Karpas-422 (cell line): ENCODE results near the gene KRT37. TPM values are rescaled to one million over a fixed set of nuclear protein-coding genes. Genes with fewer than 3 reads are reported as not detected.

Experiments
- DNase-seq: peaks from one replicate; pipeline ENCODE4 v3.0.0-alpha.2; 2015
- H2AFZ ChIP-seq: fragments of 200-600 bp; sonication (generic); 2 replicates; pipeline ENCODE4 v1.6.1; 2014; ENCODE audit warnings: antibody characterized with exemption, low read length, mixed read lengths
- H3K27ac ChIP-seq: fragments of 200-600 bp; sonication (generic); 2 replicates; pipeline ENCODE4 v1.5.1; 2014; ENCODE audit warnings: mild to moderate bottlenecking, low read length, moderate library complexity
- H3K27me3 ChIP-seq: fragments of 200-600 bp; sonication (generic); 2 replicates; pipeline ENCODE4 v1.6.1; 2014; ENCODE audit warnings: low read length, mixed read lengths
- H3K36me3 ChIP-seq: fragments of 200-600 bp; sonication (generic); 2 replicates; pipeline ENCODE4 v1.6.1; 2014; ENCODE audit warnings: low read length, mixed read lengths; ENCODE audit not compliant: insufficient read depth
- H3K4me1 ChIP-seq: fragments of 200-600 bp; sonication (generic); 2 replicates; pipeline ENCODE4 v1.6.1; 2014; ENCODE audit warnings: mild to moderate bottlenecking, low read length, mixed read lengths
- H3K4me2 ChIP-seq: fragments of 200-600 bp; sonication (generic); 2 replicates; pipeline ENCODE4 v1.6.1; 2014; ENCODE audit warnings: low read length, low read depth, mild to moderate bottlenecking; ENCODE audit not compliant: poor library complexity, severe bottlenecking
- H3K4me3 ChIP-seq: fragments of 200-600 bp; sonication (generic); 2 replicates; pipeline ENCODE4 v1.5.1; 2014; ENCODE audit warnings: mild to moderate bottlenecking, antibody characterized with exemption, low read length, mixed read lengths
- H3K79me2 ChIP-seq: fragments of 200-600 bp; sonication (generic); 2 replicates; pipeline ENCODE4 v1.6.1; 2014; ENCODE audit warnings: mild to moderate bottlenecking, low read length, mixed read lengths
- H3K9ac ChIP-seq: fragments of 200-600 bp; sonication (generic); 2 replicates; pipeline ENCODE4 v1.6.0; 2014; ENCODE audit warnings: low read length
- H3K9me2 ChIP-seq: fragments of 200-600 bp; sonication (generic), shearing (Covaris generic); replicated peaks from 2 replicates; pipeline ENCODE4 v1.6.0; 2014; ENCODE audit warnings: mild to moderate bottlenecking, low read length, moderate library complexity; ENCODE audit not compliant: insufficient read depth
- H3K9me3 ChIP-seq: fragments of 300-700, 200-600 bp; sonication (generic); 2 replicates; pipeline ENCODE4 v1.6.1; 2014; ENCODE audit warnings: low read length, mixed read lengths
- H4K20me1 ChIP-seq: fragments of 200-600 bp; sonication (generic); 2 replicates; pipeline ENCODE4 v1.6.1; 2014; ENCODE audit warnings: mild to moderate bottlenecking, antibody characterized with exemption, low read length, low read depth; ENCODE audit not compliant: insufficient read depth
- total RNA-seq: library from RNA; depleted of rRNA; stranded (reverse); fragments of >200 nt; shearing (Covaris generic); gene quantifications from 2 replicates; pipeline ENCODE4 v1.2.3, GENCODE V29; 2014; ENCODE audit warnings: low replicate concordance

Gene KRT37
- total RNA-seq, 1 experiment from 2014 or later, result not detected

- H3K4me1 ChIP-seq, result no peaks in the 10 kb centered on the region
- H3K79me2 ChIP-seq, result no peaks in the 10 kb centered on the region
- H2AFZ ChIP-seq, result no peak overlapping the region
- H3K36me3 ChIP-seq, result no peaks in the 10 kb centered on the region
- H3K27ac ChIP-seq, result no peak overlapping the region
- H3K9me3 ChIP-seq, result no peaks in the 10 kb centered on the region
- H3K27me3 ChIP-seq, result no peaks in the 10 kb centered on the region
- H3K9me2 ChIP-seq, result no peaks in the 10 kb centered on the region
- no peak overlapping the region for H3K4me3 ChIP-seq
- DNase-seq, result no peak
- no peak overlapping the region for H3K4me2 ChIP-seq
- H4K20me1 ChIP-seq, result no peaks in the 10 kb centered on the region
- H3K9ac ChIP-seq, result no peak overlapping the region
Measured at GRCh38 chr17:41457676-41458075, 33.3 kb upstream of the KRT37 start.

- H3K9ac ChIP-seq, result no peak overlapping the region
- H3K36me3 ChIP-seq, result no peaks in the 10 kb centered on the region
- H3K4me2 ChIP-seq, result no peak overlapping the region
- H3K27me3 ChIP-seq, result no peaks in the 10 kb centered on the region
- H4K20me1 ChIP-seq, result no peaks in the 10 kb centered on the region
- no peaks in the 10 kb centered on the region for H3K9me3 ChIP-seq
- no peaks in the 10 kb centered on the region for H3K9me2 ChIP-seq
- no peak overlapping the region for H3K27ac ChIP-seq
- no peak overlapping the region for H2AFZ ChIP-seq
- DNase-seq, result no peak
- no peaks in the 10 kb centered on the region for H3K79me2 ChIP-seq
- no peak overlapping the region for H3K4me3 ChIP-seq
- H3K4me1 ChIP-seq, result no peaks in the 10 kb centered on the region
Measured at GRCh38 chr17:41456204-41456603, 31.8 kb upstream of the KRT37 start.

DNA sequence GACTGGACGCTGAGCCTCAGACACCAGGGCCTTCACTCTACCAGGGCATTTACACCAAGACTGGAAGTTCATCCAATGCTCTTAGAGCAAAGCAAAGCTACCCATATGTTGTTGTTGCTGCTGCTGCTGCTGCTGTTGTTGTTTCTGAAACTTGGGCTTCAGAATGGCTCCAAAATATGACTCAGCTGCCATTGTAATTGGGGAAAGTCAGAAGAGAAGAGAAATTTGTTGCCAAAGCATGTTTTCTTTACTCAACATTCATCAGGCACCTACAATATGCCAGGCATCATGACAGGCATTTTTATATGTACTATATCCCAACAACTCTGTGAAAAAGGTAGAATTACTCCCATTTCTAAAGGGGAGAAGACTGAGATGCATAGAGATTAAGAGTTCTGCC, 30.9 kb upstream of the KRT37 start:
- no peaks in the 10 kb centered on the region for H3K27me3 ChIP-seq
- H3K4me1 ChIP-seq, result no peaks in the 10 kb centered on the region
- H3K36me3 ChIP-seq, result no peaks in the 10 kb centered on the region
- H2AFZ ChIP-seq, result no peak overlapping the region
- no peaks in the 10 kb centered on the region for H3K79me2 ChIP-seq
- no peak for DNase-seq
- no peaks in the 10 kb centered on the region for H4K20me1 ChIP-seq
- H3K4me2 ChIP-seq, result no peak overlapping the region
- H3K9ac ChIP-seq, result no peak overlapping the region
- H3K9me2 ChIP-seq, result no peaks in the 10 kb centered on the region
- H3K9me3 ChIP-seq, result no peaks in the 10 kb centered on the region
- H3K4me3 ChIP-seq, result no peak overlapping the region
- no peak overlapping the region for H3K27ac ChIP-seq

DNA sequence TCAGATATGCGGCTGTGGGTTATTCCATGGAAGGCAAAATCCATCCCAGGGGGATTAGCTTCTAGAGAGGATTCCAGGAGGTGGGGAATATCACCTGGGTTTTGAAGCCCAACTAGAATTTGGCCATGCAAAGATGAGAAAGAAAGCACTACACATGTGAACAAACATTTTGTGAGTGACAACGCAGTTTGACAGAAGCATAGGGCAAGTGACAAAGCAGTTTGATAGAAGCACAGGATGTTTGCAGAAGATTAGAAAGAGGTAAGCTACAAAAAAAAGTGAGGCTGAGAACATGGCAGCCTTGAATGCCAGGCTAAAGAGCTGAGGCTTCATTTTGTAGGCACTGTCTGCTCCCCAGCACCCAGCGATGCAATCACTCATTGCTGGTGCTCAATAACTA, 28.7 kb upstream of the KRT37 start:
- Histone ChIP-seq H3K79me2 (no peaks in the 10 kb centered on the region), H2AFZ (no peak overlapping the region), H3K36me3 (no peaks in the 10 kb centered on the region), H3K27me3 (no peaks in the 10 kb centered on the region), H3K27ac (no peak overlapping the region), H3K4me2 (no peak overlapping the region), H3K9me2 (no peaks in the 10 kb centered on the region), H3K9ac (no peak overlapping the region), H3K4me1 (no peaks in the 10 kb centered on the region), H4K20me1 (no peaks in the 10 kb centered on the region), H3K4me3 (no peak overlapping the region), H3K9me3 (no peaks in the 10 kb centered on the region)
- DNase-seq, result no peak

DNA sequence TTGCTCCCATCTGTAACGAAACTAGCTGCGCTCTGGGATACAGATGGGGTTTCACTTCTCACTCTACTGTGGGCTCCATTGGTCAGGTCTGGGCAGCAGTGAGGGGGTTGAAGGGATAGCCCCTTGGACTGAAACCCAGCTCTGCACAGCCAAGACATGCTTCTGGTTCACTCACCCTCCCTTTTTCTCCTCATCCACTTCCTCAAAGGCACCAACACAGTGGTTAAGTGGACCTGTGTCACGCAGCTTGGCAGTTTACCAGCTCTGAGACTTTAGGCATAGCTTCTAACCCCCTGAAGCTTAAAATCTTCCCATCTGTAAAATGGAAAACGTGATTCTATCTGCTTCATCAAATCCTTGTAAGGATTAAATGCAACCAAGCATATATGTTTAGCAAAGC, 27.9 kb upstream of the KRT37 start:
- Histone ChIP-seq H3K4me2 (no peak overlapping the region), H3K9me2 (no peaks in the 10 kb centered on the region), H3K9ac (no peak overlapping the region), H2AFZ (no peak overlapping the region), H3K4me1 (no peaks in the 10 kb centered on the region), H3K4me3 (no peak overlapping the region), H3K27ac (no peak overlapping the region), H3K9me3 (no peaks in the 10 kb centered on the region), H3K27me3 (no peaks in the 10 kb centered on the region), H3K79me2 (no peaks in the 10 kb centered on the region), H4K20me1 (no peaks in the 10 kb centered on the region), H3K36me3 (no peaks in the 10 kb centered on the region)
- DNase-seq, result no peak

DNA sequence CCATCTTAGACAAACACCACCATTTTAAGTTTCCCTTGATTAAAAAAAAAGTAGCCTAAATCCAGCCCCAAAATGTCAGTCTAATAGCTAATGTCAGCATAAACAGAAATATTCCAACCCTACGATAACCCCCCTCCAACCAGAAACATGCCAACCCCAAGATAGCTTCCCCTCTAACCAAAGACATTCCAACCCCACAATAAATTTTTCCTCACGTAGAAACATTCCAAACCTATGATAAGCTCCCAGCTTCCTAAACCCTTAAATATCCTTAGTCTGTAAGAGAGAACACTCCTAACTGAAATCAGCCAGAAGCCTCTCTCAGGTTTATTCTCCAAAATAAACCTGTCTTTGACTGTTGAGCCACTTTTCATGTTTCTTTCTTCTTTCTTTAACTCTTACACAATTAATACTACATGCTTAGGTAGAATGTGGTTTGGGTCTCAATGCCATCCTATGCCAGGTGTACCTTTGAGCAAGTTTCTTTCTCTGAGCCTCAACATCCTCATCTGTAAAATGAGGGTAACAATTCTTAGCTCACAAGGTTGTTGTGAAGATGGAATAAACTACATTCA, 26.9 kb upstream of the KRT37 start:
- no peaks in the 10 kb centered on the region for H3K79me2 ChIP-seq
- no peak overlapping the region for H3K9ac ChIP-seq
- H3K36me3 ChIP-seq, result no peaks in the 10 kb centered on the region
- no peak overlapping the region for H2AFZ ChIP-seq
- H3K4me2 ChIP-seq, result no peak overlapping the region
- no peak for DNase-seq
- no peaks in the 10 kb centered on the region for H4K20me1 ChIP-seq
- no peaks in the 10 kb centered on the region for H3K9me3 ChIP-seq
- H3K9me2 ChIP-seq, result no peaks in the 10 kb centered on the region
- no peaks in the 10 kb centered on the region for H3K4me1 ChIP-seq
- H3K27ac ChIP-seq, result no peak overlapping the region
- H3K4me3 ChIP-seq, result no peak overlapping the region
- no peaks in the 10 kb centered on the region for H3K27me3 ChIP-seq

- Histone ChIP-seq H3K36me3 (no peaks in the 10 kb centered on the region), H3K9me2 (no peaks in the 10 kb centered on the region), H3K4me2 (no peak overlapping the region), H3K4me1 (no peaks in the 10 kb centered on the region), H3K9me3 (no peaks in the 10 kb centered on the region), H3K9ac (no peak overlapping the region), H3K4me3 (no peak overlapping the region), H2AFZ (no peak overlapping the region), H3K79me2 (no peaks in the 10 kb centered on the region), H4K20me1 (no peaks in the 10 kb centered on the region), H3K27ac (no peak overlapping the region), H3K27me3 (no peaks in the 10 kb centered on the region)
- DNase-seq, result no peak
Measured at GRCh38 chr17:41449008-41449407, 24.6 kb upstream of the KRT37 start.

DNA sequence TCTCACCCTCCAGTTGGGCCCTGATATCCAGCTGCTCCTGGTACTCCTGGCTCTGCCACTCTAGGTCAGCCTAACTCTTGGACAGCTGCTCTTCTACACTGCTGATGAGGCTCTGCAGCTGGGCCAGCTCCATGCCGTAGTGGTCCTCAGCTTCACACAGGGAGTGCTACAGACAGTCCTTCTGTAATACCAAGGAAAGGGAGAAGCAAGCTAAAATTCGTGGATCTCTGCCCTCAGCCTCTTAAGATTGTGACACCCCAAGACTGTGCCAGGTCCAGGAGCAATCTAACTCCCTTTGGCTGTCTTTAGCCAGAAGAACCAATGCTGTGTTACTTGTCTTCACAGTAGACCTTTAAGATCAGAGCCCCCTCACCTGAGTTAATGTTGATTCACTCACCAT, 24.1 kb upstream of the KRT37 start:
- Histone ChIP-seq H3K4me1 (no peaks in the 10 kb centered on the region), H3K36me3 (no peaks in the 10 kb centered on the region), H3K27me3 (no peaks in the 10 kb centered on the region), H3K4me2 (no peak overlapping the region), H3K79me2 (no peaks in the 10 kb centered on the region), H4K20me1 (no peaks in the 10 kb centered on the region), H3K4me3 (no peak overlapping the region), H2AFZ (no peak overlapping the region), H3K9ac (no peak overlapping the region), H3K9me2 (no peaks in the 10 kb centered on the region), H3K9me3 (no peaks in the 10 kb centered on the region), H3K27ac (no peak overlapping the region)
- no peak for DNase-seq

GRCh38 chr17:41446806-41447205, 22.4 kb upstream of the KRT37 start:
- Histone ChIP-seq H3K27me3 (no peaks in the 10 kb centered on the region), H3K79me2 (no peaks in the 10 kb centered on the region), H3K36me3 (no peaks in the 10 kb centered on the region), H4K20me1 (no peaks in the 10 kb centered on the region), H3K27ac (no peak overlapping the region), H3K9ac (no peak overlapping the region), H3K4me2 (no peak overlapping the region), H3K4me1 (no peaks in the 10 kb centered on the region), H2AFZ (no peak overlapping the region), H3K4me3 (no peak overlapping the region), H3K9me3 (no peaks in the 10 kb centered on the region), H3K9me2 (no peaks in the 10 kb centered on the region)
- DNase-seq, result no peak
